HG03097 (cell line): Measurements from ENCODE around the gene NAIF1.
"Not testable (repeated sequence)": the region's sequence is repeated elsewhere in the genome, so short reads cannot be mapped to it uniquely, and the experiment has no call there.

ENCODE experiments used
- ATAC-seq: cut with Tn5 transposase; IDR thresholded peaks from one replicate; pipeline ENCODE4 v1.9.1; 2021; ENCODE audit not compliant: unreplicated experiment, low FRiP score

The NAIF1 gene

GRCh38 chr9:128062846-128063831 is 4.0 kb downstream of the NAIF1 start:
- ATAC-seq: no peak

- no peak for ATAC-seq
Measured at GRCh38 chr9:128062279-128062678, 4.8 kb downstream of the NAIF1 start.

- ATAC-seq: no peak
Measured at GRCh38 chr9:128061275-128061960, 5.7 kb downstream of the NAIF1 start.

GRCh38 chr9:128059365-128059983 is 7.6 kb downstream of the NAIF1 start:
- no peak for ATAC-seq

- no peak for ATAC-seq
Measured at GRCh38 chr9:128057724-128058409, 9.3 kb downstream of the NAIF1 start.

- no peak for ATAC-seq
Measured at GRCh38 chr9:128056887-128057723, 10.0 kb downstream of the NAIF1 start.

DNA sequence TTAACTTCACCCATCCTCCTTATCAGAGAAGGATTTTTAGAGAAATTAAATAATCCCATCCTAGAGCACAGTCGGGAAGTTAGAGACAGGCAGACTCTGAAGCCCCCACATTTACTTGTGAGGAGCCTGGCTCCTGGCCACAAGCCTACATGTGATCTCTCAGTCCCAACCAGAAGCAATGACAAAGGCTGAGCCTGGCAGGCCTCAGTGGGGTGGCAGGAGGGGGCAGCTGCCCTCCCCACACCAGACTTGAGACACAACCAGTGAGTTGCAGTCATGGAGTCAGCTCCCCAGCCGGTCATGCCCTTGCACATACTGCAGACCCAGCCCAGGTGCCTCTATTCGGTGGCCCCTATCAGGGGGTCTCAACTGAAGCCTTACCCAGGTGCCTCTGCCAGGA is 11.0 kb downstream of the NAIF1 start:
- no peak for ATAC-seq

- ATAC-seq: no peak
Measured at GRCh38 chr9:128055344-128056040, 11.6 kb downstream of the NAIF1 start.

- ATAC-seq: no peak
Measured at GRCh38 chr9:128054087-128054486, 13.0 kb downstream of the NAIF1 start.

DNA sequence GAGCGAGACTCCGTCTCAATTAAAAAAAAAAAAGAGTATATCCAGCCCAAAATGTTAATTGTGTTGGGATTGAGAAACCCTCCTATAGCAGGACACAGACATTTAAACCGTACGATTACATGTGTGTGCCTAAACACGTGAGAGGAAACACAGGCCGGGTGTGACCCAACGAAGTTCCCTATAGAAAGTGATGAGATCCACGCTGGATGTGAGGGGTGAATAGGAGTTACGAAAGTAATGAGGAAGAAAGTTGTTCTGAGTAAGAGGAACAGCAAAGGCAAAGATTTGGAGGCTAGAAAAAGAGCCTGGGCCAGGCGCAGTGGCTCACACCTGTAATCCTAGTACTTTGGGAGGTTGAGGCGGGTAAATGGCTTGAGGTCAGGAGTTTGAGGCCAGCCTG is 13.6 kb downstream of the NAIF1 start:
- no peak for ATAC-seq

DNA sequence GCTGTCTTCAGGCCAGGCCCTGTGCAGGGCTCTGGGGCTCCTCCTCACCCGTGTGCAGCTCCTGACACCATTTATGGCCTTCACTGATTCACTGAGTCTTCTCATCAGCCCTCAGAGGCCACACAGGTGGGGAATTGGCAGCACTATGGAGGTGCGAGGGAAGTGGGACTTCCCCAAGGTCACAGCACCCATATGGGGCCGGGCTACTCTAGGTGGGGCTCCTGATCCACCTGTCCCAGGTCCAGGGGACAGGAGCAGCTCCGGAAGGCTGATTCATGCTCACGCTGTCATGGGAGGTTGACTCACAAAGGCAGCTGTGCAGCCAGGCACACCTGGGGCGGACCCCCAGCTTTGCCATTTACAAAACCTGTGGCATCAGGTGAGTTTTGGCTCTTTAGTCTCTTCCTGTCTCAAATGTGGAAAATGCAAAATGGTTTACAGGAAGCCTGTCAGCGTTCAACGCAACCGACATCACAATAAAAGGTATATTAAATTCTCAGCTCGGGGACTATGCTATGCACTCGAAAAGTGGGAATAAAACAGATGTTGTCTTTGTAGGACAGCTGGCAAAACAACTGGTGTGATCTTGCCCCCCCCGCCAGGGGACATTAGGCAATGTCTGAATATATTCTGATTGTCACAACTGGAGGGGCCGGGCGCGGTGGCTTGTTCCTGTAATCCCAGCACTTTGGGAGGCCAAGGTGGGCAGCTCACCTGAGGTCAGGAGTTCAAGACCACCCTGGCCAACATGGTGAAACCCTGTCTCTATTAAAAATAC is 15.0 kb downstream of the NAIF1 start:
- ATAC-seq: no peak

DNA sequence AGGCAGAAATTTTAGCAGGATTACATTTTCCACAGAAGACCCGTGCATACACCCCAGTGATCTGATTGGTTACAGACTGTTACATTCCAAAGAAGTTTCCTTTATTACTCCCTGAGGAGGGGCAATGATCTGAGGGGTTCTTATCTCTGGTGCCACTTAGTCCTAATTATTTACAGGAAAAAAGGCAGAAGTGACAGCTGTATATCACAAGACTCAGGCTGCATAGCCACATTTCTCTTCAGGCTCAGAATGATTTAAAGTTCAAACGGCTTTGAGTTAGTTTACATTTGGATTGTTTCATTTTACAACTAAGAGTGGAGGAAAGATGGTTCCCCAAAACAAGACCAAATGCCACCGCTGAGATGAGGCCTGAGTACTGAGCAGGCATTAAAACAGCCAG is 17.3 kb downstream of the NAIF1 start:
- no peak for ATAC-seq

DNA sequence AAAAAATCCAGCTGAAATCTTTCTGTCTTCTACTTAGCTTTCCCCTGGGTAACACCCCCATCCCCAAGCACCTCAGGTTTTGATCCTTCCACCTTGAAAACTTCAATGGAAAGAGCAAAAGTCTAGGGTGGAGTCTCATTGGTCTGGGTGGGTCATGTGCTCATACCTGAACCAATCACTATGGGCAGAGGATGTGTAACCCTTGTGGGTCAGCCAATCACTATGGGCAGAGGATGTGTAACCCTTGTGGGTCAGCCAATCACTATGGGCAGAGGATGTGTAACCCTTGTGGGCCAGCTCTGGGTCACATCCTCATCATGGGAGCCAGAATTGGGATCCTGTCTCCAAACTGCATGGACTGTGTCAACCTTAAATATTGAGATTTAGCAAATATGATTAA is 18.5 kb downstream of the NAIF1 start:
- ATAC-seq: no peak

DNA sequence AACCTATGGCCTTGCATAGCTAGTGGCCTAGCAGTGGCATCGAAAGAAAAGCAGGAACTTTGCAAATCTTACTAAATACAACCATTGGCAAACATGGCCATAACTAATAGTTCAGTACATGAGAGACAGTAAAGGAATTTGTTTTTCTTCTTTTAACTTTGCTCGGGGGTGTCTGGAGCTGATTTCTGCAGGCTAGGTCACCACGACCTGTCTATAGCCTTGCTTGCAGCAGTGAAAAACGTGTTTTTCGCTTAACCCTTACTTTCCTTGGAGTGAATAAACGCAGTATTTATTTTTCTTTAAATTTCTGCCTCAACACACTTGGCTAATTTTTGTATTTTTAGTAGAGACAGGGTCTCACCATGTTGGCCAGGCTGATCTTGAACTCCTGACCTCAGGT is 19.9 kb downstream of the NAIF1 start:
- no peak for ATAC-seq

GRCh38 chr9:128045831-128046230 is 21.3 kb downstream of the NAIF1 start:
- ATAC-seq: no peak

GRCh38 chr9:128045409-128045808 is 21.7 kb downstream of the NAIF1 start:
- ATAC-seq: not testable (repeated sequence)

- ATAC-seq: no peak
Measured at GRCh38 chr9:128043467-128043868, 23.7 kb downstream of the NAIF1 start.

GRCh38 chr9:128042043-128042442 is 25.1 kb downstream of the NAIF1 start:
- no peak for ATAC-seq

DNA sequence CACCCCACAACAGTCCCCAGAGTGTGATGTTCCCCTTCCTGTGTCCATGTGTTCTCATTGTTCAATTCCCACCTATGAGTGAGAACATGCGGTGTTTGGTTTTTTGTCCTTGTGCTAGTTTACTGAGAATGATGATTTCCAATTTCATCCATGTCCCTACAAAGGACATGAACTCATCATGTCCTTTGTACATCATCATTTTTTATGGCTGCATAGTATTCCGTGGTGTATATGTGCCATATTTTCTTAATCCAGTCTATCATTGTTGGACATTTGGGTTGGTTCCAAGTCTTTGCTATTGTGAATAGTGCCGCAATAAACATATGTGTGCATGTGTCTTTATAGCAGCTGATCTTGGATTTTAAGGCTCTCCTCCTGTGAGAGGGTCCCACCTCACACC is 26.3 kb downstream of the NAIF1 start:
- ATAC-seq: not testable (repeated sequence)
